Transverse colon (tissue), 4 donors: ENCODE measurements around the gene RIT2.
"Not testable (repeated sequence)": the region's sequence is repeated elsewhere in the genome, so short reads cannot be mapped to it uniquely, and the experiment has no call there.

Experiments used
- POLR2A ChIP-seq: fragments of 450-650 bp; IDR thresholded peaks from one replicate; pipeline ENCODE4 v1.6.1; 2016; ENCODE audit warnings: antibody characterized with exemption, mild to moderate bottlenecking, moderate library complexity
- POLR2AphosphoS5 ChIP-seq, 3 donors: sonication (generic); formaldehyde crosslinking; IDR thresholded peaks; one replicate each; pipeline ENCODE4 v1.6.1; 2016; ENCODE audit warnings: antibody characterized with exemption in 3 of 3
- TF ChIP-seq, protein P1 (sequence below), 5 experiments: fragments of 200-600 bp in 3 of 5; fragments of 450-650 bp in 2 of 5; sonication (generic) in 3 of 5; IDR thresholded peaks; 1 replicate in 2 of 5; 2 replicates in 3 of 5; pipeline ENCODE4 v1.5.1; 2016 to 2017; ENCODE audit warnings: antibody characterized with exemption in 5 of 5, inconsistent platforms in 3 of 5, mild to moderate bottlenecking in 2 of 5, moderate library complexity in 1 of 5

GRCh38 chr18:42741299-42741698, 374.2 kb downstream of the RIT2 start:
- TF ChIP-seq, protein P1, sequence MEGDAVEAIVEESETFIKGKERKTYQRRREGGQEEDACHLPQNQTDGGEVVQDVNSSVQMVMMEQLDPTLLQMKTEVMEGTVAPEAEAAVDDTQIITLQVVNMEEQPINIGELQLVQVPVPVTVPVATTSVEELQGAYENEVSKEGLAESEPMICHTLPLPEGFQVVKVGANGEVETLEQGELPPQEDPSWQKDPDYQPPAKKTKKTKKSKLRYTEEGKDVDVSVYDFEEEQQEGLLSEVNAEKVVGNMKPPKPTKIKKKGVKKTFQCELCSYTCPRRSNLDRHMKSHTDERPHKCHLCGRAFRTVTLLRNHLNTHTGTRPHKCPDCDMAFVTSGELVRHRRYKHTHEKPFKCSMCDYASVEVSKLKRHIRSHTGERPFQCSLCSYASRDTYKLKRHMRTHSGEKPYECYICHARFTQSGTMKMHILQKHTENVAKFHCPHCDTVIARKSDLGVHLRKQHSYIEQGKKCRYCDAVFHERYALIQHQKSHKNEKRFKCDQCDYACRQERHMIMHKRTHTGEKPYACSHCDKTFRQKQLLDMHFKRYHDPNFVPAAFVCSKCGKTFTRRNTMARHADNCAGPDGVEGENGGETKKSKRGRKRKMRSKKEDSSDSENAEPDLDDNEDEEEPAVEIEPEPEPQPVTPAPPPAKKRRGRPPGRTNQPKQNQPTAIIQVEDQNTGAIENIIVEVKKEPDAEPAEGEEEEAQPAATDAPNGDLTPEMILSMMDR (IDR thresholded peaks at IDR 0.05): not testable (repeated sequence)
- not testable (repeated sequence) for TF ChIP-seq POLR2A; POLR2AphosphoS5 (IDR thresholded peaks at IDR 0.05)
